Activated CD4-positive, alpha-beta memory T cell treated with anti-CD3 and anti-CD28 coated beads, Interleukin-2, amount 10 ng/mL, durations not matched to agents 7 days and 5 days (primary cell): Measurements from ENCODE around the gene SORCS3. TPM values are rescaled to one million over a fixed set of nuclear protein-coding genes. Genes with fewer than 3 reads are reported as not detected.

Experiments used
- CTCF ChIA-PET: fragments of 350-600 bp; sonication (Branson Sonifier 250); formaldehyde crosslinking; loops from one replicate; lab custom pipeline; 2021; ENCODE audit warnings: antibody characterized with exemption, inconsistent platforms; lab: Charles Lee
- POLR2A ChIA-PET: fragments of 350-600 bp; sonication (Branson Sonifier 250); formaldehyde crosslinking; loops from one replicate; lab custom pipeline; 2021; ENCODE audit warnings: antibody characterized with exemption; lab: Charles Lee
- DNase-seq: peaks from one replicate; pipeline ENCODE4 v3.0.0-alpha.2; 2020
- H3K27ac Mint-ChIP-seq: one replicate; pipeline ENCODE4 v1.8.0; 2021; ENCODE audit warnings: mild to moderate bottlenecking, mixed read lengths
- H3K27me3 Mint-ChIP-seq: one replicate; pipeline ENCODE4 v1.8.0; 2021; ENCODE audit warnings: mixed read lengths
- H3K36me3 Mint-ChIP-seq: one replicate; pipeline ENCODE4 v1.8.0; 2021; ENCODE audit warnings: low read depth, mixed read lengths
- H3K4me1 Mint-ChIP-seq: one replicate; pipeline ENCODE4 v1.8.0; 2021; ENCODE audit warnings: mixed read lengths
- H3K4me3 Mint-ChIP-seq: one replicate; pipeline ENCODE4 v1.8.0; 2021; ENCODE audit warnings: mild to moderate bottlenecking, mixed read lengths
- H3K9me3 Mint-ChIP-seq: one replicate; pipeline ENCODE4 v1.8.0; 2021; ENCODE audit warnings: mixed read lengths
- total RNA-seq, 2 experiments: library from RNA; stranded (reverse); gene quantifications; one replicate each; pipeline ENCODE4 v1.2.3, GENCODE V29; 2021

Gene SORCS3
- total RNA-seq, 2 experiments from 2014 or later: not detected

- POLR2A ChIA-PET: no interaction called here
- no peaks in the 10 kb centered on the region for H3K9me3 Mint-ChIP-seq
- H3K4me1 Mint-ChIP-seq: no peaks in the 10 kb centered on the region
- H3K36me3 Mint-ChIP-seq: no peaks in the 10 kb centered on the region
- H3K27me3 Mint-ChIP-seq: no peaks in the 10 kb centered on the region
- CTCF ChIA-PET: no interaction called here
- no peak overlapping the region for H3K4me3 Mint-ChIP-seq
- no peak overlapping the region for H3K27ac Mint-ChIP-seq
- no peak for DNase-seq
Observed at GRCh38 chr10:104778371-104778770, 137.3 kb downstream of the SORCS3 start.

- no peaks in the 10 kb centered on the region for H3K27me3 Mint-ChIP-seq
- H3K9me3 Mint-ChIP-seq: no peaks in the 10 kb centered on the region
- ChIA-PET POLR2A (no interaction called here), CTCF (no interaction called here)
- no peaks in the 10 kb centered on the region for H3K36me3 Mint-ChIP-seq
- no peak for DNase-seq
- H3K4me1 Mint-ChIP-seq: no peaks in the 10 kb centered on the region
- no peak overlapping the region for H3K27ac Mint-ChIP-seq
- no peak overlapping the region for H3K4me3 Mint-ChIP-seq
Observed at GRCh38 chr10:104779701-104780100, 138.6 kb downstream of the SORCS3 start.

- POLR2A ChIA-PET: no interaction called here
- CTCF ChIA-PET: no interaction called here
- H3K4me1 Mint-ChIP-seq: no peaks in the 10 kb centered on the region
- H3K36me3 Mint-ChIP-seq: no peaks in the 10 kb centered on the region
- H3K27me3 Mint-ChIP-seq: no peaks in the 10 kb centered on the region
- no peaks in the 10 kb centered on the region for H3K9me3 Mint-ChIP-seq
- DNase-seq: no peak
- H3K27ac Mint-ChIP-seq: no peak overlapping the region
- no peak overlapping the region for H3K4me3 Mint-ChIP-seq
Observed at GRCh38 chr10:104780165-104780564, 139.1 kb downstream of the SORCS3 start.

- no peaks in the 10 kb centered on the region for H3K36me3 Mint-ChIP-seq
- no peaks in the 10 kb centered on the region for H3K4me1 Mint-ChIP-seq
- DNase-seq: no peak
- no peak overlapping the region for H3K27ac Mint-ChIP-seq
- CTCF ChIA-PET: no interaction called here
- H3K4me3 Mint-ChIP-seq: no peak overlapping the region
- H3K9me3 Mint-ChIP-seq: no peaks in the 10 kb centered on the region
- POLR2A ChIA-PET: no interaction called here
- no peaks in the 10 kb centered on the region for H3K27me3 Mint-ChIP-seq
Observed at GRCh38 chr10:104780946-104781595, 140.0 kb downstream of the SORCS3 start.

GRCh38 chr10:104784452-104784851 lies 143.4 kb downstream of the SORCS3 start:
- H3K27ac Mint-ChIP-seq: no peak overlapping the region
- H3K9me3 Mint-ChIP-seq: no peaks in the 10 kb centered on the region
- H3K4me3 Mint-ChIP-seq: no peak overlapping the region
- H3K27me3 Mint-ChIP-seq: no peaks in the 10 kb centered on the region
- CTCF ChIA-PET: no interaction called here
- POLR2A ChIA-PET: no interaction called here
- no peak for DNase-seq
- no peaks in the 10 kb centered on the region for H3K36me3 Mint-ChIP-seq
- H3K4me1 Mint-ChIP-seq: no peaks in the 10 kb centered on the region

- Mint-ChIP-seq H3K27me3 (no peaks in the 10 kb centered on the region), H3K4me3 (no peak overlapping the region), H3K27ac (no peak overlapping the region), H3K36me3 (no peaks in the 10 kb centered on the region), H3K4me1 (no peaks in the 10 kb centered on the region), H3K9me3 (no peaks in the 10 kb centered on the region)
- CTCF ChIA-PET: no interaction called here
- POLR2A ChIA-PET: no interaction called here
- DNase-seq: no peak
Observed at GRCh38 chr10:104791471-104791870, 150.4 kb downstream of the SORCS3 start.

GRCh38 chr10:104795411-104795810 lies 154.3 kb downstream of the SORCS3 start:
- POLR2A ChIA-PET: no interaction called here
- Mint-ChIP-seq H3K27me3 (no peaks in the 10 kb centered on the region), H3K27ac (no peak overlapping the region)

GRCh38 chr10:104796823-104797222 lies 155.7 kb downstream of the SORCS3 start:
- H3K36me3 Mint-ChIP-seq: no peaks in the 10 kb centered on the region
- ChIA-PET POLR2A (no interaction called here), CTCF (no interaction called here)
- no peak overlapping the region for H3K4me3 Mint-ChIP-seq
- no peaks in the 10 kb centered on the region for H3K9me3 Mint-ChIP-seq
- H3K27me3 Mint-ChIP-seq: no peaks in the 10 kb centered on the region
- no peak for DNase-seq
- no peak overlapping the region for H3K27ac Mint-ChIP-seq
- H3K4me1 Mint-ChIP-seq: no peaks in the 10 kb centered on the region

More at GRCh38 chr10:104795411-104795810, 154.3 kb downstream of the SORCS3 start:
- Mint-ChIP-seq H3K4me3 (no peak overlapping the region), H3K9me3 (no peaks in the 10 kb centered on the region), H3K36me3 (no peaks in the 10 kb centered on the region), H3K4me1 (no peaks in the 10 kb centered on the region)
- CTCF ChIA-PET: no interaction called here
- DNase-seq: no peak

GRCh38 chr10:104802941-104803340 lies 161.9 kb downstream of the SORCS3 start:
- H3K27me3 Mint-ChIP-seq: no peaks in the 10 kb centered on the region
- no peak for DNase-seq
- no peak overlapping the region for H3K27ac Mint-ChIP-seq
- H3K4me1 Mint-ChIP-seq: no peaks in the 10 kb centered on the region
- CTCF ChIA-PET: no interaction called here
- no peaks in the 10 kb centered on the region for H3K36me3 Mint-ChIP-seq
- H3K9me3 Mint-ChIP-seq: no peaks in the 10 kb centered on the region
- POLR2A ChIA-PET: no interaction called here
- no peak overlapping the region for H3K4me3 Mint-ChIP-seq

GRCh38 chr10:104804880-104805279 lies 163.8 kb downstream of the SORCS3 start:
- Mint-ChIP-seq H3K9me3 (no peaks in the 10 kb centered on the region), H3K4me3 (no peak overlapping the region), H3K4me1 (no peaks in the 10 kb centered on the region), H3K36me3 (no peaks in the 10 kb centered on the region), H3K27ac (no peak overlapping the region), H3K27me3 (no peaks in the 10 kb centered on the region)
- ChIA-PET CTCF (no interaction called here), POLR2A (no interaction called here)
- no peak for DNase-seq

- DNase-seq: no peak
- Mint-ChIP-seq H3K27ac (no peak overlapping the region), H3K4me1 (no peaks in the 10 kb centered on the region), H3K36me3 (no peaks in the 10 kb centered on the region), H3K27me3 (no peaks in the 10 kb centered on the region), H3K9me3 (no peaks in the 10 kb centered on the region), H3K4me3 (no peak overlapping the region)
- ChIA-PET CTCF (no interaction called here), POLR2A (no interaction called here)
Observed at GRCh38 chr10:104806801-104807200, 165.7 kb downstream of the SORCS3 start.

GRCh38 chr10:104807581-104808310 lies 166.7 kb downstream of the SORCS3 start:
- Mint-ChIP-seq H3K9me3 (no peaks in the 10 kb centered on the region), H3K27ac (no peak overlapping the region), H3K4me1 (no peaks in the 10 kb centered on the region), H3K27me3 (no peaks in the 10 kb centered on the region), H3K4me3 (no peak overlapping the region), H3K36me3 (no peaks in the 10 kb centered on the region)
- no peak for DNase-seq
- CTCF ChIA-PET: no interaction called here
- POLR2A ChIA-PET: no interaction called here

- no peaks in the 10 kb centered on the region for H3K36me3 Mint-ChIP-seq
- DNase-seq: no peak
- CTCF ChIA-PET: no interaction called here
- no peaks in the 10 kb centered on the region for H3K4me1 Mint-ChIP-seq
- H3K27ac Mint-ChIP-seq: no peak overlapping the region
- POLR2A ChIA-PET: no interaction called here
- no peaks in the 10 kb centered on the region for H3K9me3 Mint-ChIP-seq
- H3K4me3 Mint-ChIP-seq: no peak overlapping the region
- H3K27me3 Mint-ChIP-seq: no peaks in the 10 kb centered on the region
Observed at GRCh38 chr10:104809288-104810090, 168.4 kb downstream of the SORCS3 start.
